ENCODE measurements around the gene TNFAIP8. TPM values are rescaled to one million over a fixed set of nuclear protein-coding genes. Genes with fewer than 3 reads are reported as not detected.

The TNFAIP8 gene
- total and polyA plus RNA-seq, 9 of the 15 experiments (the other 6 are each of a cell fraction or from before 2014, with no cell fraction given), result 29.9 to 52.2 (median 44.8) TPM

DNA sequence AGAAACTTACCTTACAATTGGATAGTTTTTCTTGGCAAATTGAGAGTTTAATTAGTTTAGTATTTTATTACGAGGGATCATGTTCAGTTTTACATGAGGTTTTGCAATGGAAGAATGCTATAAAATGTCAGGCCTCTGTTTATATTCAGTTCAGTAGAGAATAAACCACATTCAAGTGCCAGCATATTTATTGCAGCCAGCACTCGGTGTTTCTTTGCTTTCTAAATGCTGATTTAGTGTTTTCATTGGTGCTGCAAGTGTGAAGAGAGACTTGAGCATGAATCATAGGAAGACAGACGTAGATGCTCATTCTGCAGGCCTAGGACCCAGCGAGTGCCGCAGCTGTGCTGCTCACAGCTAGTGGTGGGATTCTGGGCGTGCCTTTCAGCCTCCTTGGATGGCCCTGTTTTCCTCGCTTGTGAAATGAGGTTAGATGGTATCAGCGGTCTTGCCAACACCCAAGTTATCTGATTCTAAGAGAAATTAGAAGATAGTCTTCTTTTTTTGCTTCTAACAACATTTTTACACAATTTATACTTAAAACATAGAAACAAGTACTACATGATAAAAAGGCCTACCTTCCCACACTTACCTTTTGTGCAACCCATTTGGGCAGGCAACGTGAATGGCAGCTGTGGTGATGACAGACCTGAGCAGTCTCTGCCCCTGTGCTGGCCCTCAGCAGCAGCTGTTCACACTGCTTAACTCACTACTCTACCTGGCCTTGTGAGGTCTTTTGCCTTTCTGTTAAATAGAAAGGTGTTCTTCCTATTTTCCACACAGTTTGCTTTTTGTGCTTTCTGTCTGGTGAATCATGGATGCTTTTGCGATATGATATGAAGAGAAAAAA is 26.8 kb upstream of the TNFAIP8 start (continued):
- TF ChIP-seq ZNF79 (CRISPR knock-in tag; IDR thresholded peaks at IDR 0.05; ENCODE audit: low read depth) (0 out of 2 replicates have a peak, but pooled peaks have one; percentile 26), GTF2A2 (tag; IDR thresholded peaks at IDR 0.05) (0 out of 2 replicates have a peak, but pooled peaks have one; percentile 30), FOSL1 (tag; conservative IDR thresholded peaks at IDR 0.05) (no peak), SAFB2 (IDR thresholded peaks at IDR 0.05; ENCODE audit: borderline replicate concordance, low read depth, low read length, severe bottlenecking) (no peak), CSDE1 (IDR thresholded peaks at IDR 0.05) (no peak), ZNF143 (CRISPR knock-in tag; IDR thresholded peaks at IDR 0.05) (no peak), ZBTB11 (CRISPR knock-in tag; IDR thresholded peaks at IDR 0.05) (no peak), ZNF175 (CRISPR knock-in tag; IDR thresholded peaks at IDR 0.05; ENCODE audit: low read depth) (peak; percentile 26; the same call in 1 of the 2 replicates), SETDB1 (IDR thresholded peaks at IDR 0.05; ENCODE audit: low read length) (no peak), TCF7 (IDR thresholded peaks at IDR 0.05; ENCODE audit: borderline replicate concordance) (no peak), MLX (CRISPR knock-in tag; conservative IDR thresholded peaks at IDR 0.05) (no peak), ZNF197 (CRISPR knock-in tag; IDR thresholded peaks at IDR 0.05; ENCODE audit: low read depth) (no peak)
- TF ChIP-seq, protein P1, sequence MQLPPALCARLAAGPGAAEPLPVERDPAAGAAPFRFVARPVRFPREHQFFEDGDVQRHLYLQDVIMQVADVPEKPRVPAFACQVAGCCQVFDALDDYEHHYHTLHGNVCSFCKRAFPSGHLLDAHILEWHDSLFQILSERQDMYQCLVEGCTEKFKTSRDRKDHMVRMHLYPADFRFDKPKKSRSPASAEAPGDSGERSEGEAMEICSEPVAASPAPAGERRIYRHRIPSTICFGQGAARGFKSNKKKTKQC (CRISPR knock-in tag; IDR thresholded peaks at IDR 0.05), result no peak
